ENCODE data around the gene POMC. TPM values are rescaled to one million over a fixed set of nuclear protein-coding genes. Genes with fewer than 3 reads are reported as not detected.

Gene POMC
- total and polyA plus RNA-seq, 2 of the 4 experiments (the other 2 are of a cell fraction): 0.17 TPM; not detected in 1

DNA sequence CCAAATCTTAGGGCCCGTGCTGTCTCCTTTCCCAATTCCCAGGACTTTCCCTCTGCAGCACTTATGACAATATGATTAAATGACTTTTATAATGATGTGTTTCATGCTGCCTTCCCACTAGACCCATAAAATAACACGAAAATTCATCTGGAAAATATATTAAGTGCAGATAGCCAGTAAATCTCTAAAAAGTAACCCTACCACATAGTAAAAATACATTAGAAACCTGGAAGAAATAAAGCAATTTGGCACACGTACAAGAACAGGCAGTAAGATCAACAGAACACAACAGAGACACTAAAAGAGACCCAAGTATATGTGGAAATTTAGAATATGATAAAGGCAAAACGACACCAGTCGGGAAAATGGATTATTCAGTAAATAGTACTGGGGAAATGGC is 30.2 kb upstream of the POMC start:
- Histone ChIP-seq H3K23ac (ENCODE audit: low read depth, low read length) (no peak overlapping the region), H3K18ac (ENCODE audit: low read depth, low read length) (no peak overlapping the region), H3K4me2 (ENCODE audit: low read depth, low read length) (no peak overlapping the region), H3K9ac (ENCODE audit: low read depth, low read length) (no peak overlapping the region), H3K9me3 (ENCODE audit: control insufficient read depth, insufficient read depth, low read length) (no peaks in the 10 kb centered on the region), H2AFZ (replicated peaks; ENCODE audit: low read length, poor library complexity) (no peak overlapping the region), H3K14ac (replicated peaks; ENCODE audit: low read depth, low read length) (no peak overlapping the region), H2AK5ac (ENCODE audit: low read depth, low read length) (no peak overlapping the region), H3K4me1 (ENCODE audit: control insufficient read depth, insufficient read depth, low read length) (peaks cover 1% of the 10 kb centered on the region; the same call in 1 of the 2 replicates), H2BK15ac (ENCODE audit: low read depth, low read length) (no peak overlapping the region), H2BK120ac (ENCODE audit: low read depth, low read length) (no peak overlapping the region), H4K20me1 (ENCODE audit: insufficient read depth, low read length) (no peaks in the 10 kb centered on the region), H3K4ac (ENCODE audit: low read depth, low read length) (no peak overlapping the region), H3K9me1 (ENCODE audit: insufficient read depth, low read length) (no peaks in the 10 kb centered on the region; the same call in 1 of the 2 replicates), H4K8ac (ENCODE audit: low read depth in 2 of 2, low read length in 2 of 2) (no peak overlapping the region), H4K91ac (ENCODE audit: insufficient read depth, low read depth, low read length) (no peak overlapping the region), H3K56ac (ENCODE audit: extremely low read depth, insufficient read depth, low read length) (no peak overlapping the region), H3K27ac (ENCODE audit: insufficient read depth, low read length) (no peak overlapping the region), H3K27me3 (ENCODE audit: control insufficient read depth, insufficient read depth, low read length) (no peaks in the 10 kb centered on the region), H2AK9ac (replicated peaks; ENCODE audit: low read depth, low read length, poor library complexity) (no peak overlapping the region), H3K4me3 (ENCODE audit: insufficient read depth, low read depth, low read length) (no peak overlapping the region), H3K79me1 (ENCODE audit: low read depth in 1 of 2, low read length in 2 of 2) (no peaks in the 10 kb centered on the region), H2BK5ac (ENCODE audit: low read depth, low read length, poor library complexity, severe bottlenecking) (no peak overlapping the region), H4K5ac (ENCODE audit: low read depth, low read length) (no peak overlapping the region), H2BK20ac (ENCODE audit: low read depth, low read length) (no peak overlapping the region), H3K36me3 (ENCODE audit: control insufficient read depth, insufficient read depth, low read length) (no peaks in the 10 kb centered on the region)
- no TSS peak for BruUV-seq (replicated peaks)
- CTCF ChIA-PET: no interaction called here
- TF ChIP-seq CHD1 (IDR thresholded peaks at IDR 0.05; ENCODE audit: low read depth, low read length) (no peak), RFX5 (IDR thresholded peaks at IDR 0.05; ENCODE audit: low read depth, low read length) (no peak), MXI1 (IDR thresholded peaks at IDR 0.05; ENCODE audit: borderline replicate concordance, low read depth, low read length) (no peak), FOS (IDR thresholded peaks at IDR 0.05; ENCODE audit: low read depth, low read length) (no peak), NFE2L2 (IDR thresholded peaks at IDR 0.05; ENCODE audit: low read depth, low read length) (no peak), MAZ (IDR thresholded peaks at IDR 0.05; ENCODE audit: borderline replicate concordance, low read depth, low read length) (no peak), BHLHE40 (IDR thresholded peaks at IDR 0.05; ENCODE audit: low read depth, low read length) (no peak), SMC3 (IDR thresholded peaks at IDR 0.05; ENCODE audit: low read depth, low read length) (no peak), RCOR1 (IDR thresholded peaks at IDR 0.05; ENCODE audit: insufficient replicate concordance, low read length) (no peak), CEBPB (IDR thresholded peaks at IDR 0.05; ENCODE audit: low read depth, low read length) (no peak), RAD21 (IDR thresholded peaks at IDR 0.05; ENCODE audit: low read length) (no peak), POLR2A (IDR thresholded peaks at IDR 0.05; ENCODE audit: low read depth, low read length) (no peak)
- TF ChIP-seq, protein P1, sequence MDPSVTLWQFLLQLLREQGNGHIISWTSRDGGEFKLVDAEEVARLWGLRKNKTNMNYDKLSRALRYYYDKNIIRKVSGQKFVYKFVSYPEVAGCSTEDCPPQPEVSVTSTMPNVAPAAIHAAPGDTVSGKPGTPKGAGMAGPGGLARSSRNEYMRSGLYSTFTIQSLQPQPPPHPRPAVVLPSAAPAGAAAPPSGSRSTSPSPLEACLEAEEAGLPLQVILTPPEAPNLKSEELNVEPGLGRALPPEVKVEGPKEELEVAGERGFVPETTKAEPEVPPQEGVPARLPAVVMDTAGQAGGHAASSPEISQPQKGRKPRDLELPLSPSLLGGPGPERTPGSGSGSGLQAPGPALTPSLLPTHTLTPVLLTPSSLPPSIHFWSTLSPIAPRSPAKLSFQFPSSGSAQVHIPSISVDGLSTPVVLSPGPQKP (IDR thresholded peaks at IDR 0.05; ENCODE audit: borderline replicate concordance, low read depth, low read length): no peak
- TF ChIP-seq, protein P2, sequence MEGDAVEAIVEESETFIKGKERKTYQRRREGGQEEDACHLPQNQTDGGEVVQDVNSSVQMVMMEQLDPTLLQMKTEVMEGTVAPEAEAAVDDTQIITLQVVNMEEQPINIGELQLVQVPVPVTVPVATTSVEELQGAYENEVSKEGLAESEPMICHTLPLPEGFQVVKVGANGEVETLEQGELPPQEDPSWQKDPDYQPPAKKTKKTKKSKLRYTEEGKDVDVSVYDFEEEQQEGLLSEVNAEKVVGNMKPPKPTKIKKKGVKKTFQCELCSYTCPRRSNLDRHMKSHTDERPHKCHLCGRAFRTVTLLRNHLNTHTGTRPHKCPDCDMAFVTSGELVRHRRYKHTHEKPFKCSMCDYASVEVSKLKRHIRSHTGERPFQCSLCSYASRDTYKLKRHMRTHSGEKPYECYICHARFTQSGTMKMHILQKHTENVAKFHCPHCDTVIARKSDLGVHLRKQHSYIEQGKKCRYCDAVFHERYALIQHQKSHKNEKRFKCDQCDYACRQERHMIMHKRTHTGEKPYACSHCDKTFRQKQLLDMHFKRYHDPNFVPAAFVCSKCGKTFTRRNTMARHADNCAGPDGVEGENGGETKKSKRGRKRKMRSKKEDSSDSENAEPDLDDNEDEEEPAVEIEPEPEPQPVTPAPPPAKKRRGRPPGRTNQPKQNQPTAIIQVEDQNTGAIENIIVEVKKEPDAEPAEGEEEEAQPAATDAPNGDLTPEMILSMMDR (conservative IDR thresholded peaks at IDR 0.05; ENCODE audit: low read depth, low read length): no peak
- POLR2A ChIA-PET (ENCODE audit: unreplicated experiment): no interaction called here
- no peak for DNase-seq
- ATAC-seq (ENCODE audit: low read depth): no peak
- no CpG with 5 or more reads among the region's 5 CpGs for WGBS, 2 experiments (ENCODE audit: extremely low coverage in 2 of 2, insufficient read length in 1 of 2)
- dilution Hi-C loops (cut with HindIII; ENCODE audit: low sequenced_read_pairs, unreplicated experiment) (no loop called here), intact Hi-C loops (cut with micrococcal nuclease) (loop anchor here (5.0 to 10.0 kb wide), 3 partner anchors 156 to 364 kb away; partner anchors contain the start of gene EFR3B), in situ Hi-C loops (cut with MboI; ENCODE audit: low sequenced_read_pairs) (no loop called here)
